IMR-90 (cell line): ENCODE measurements around the gene CHMP6. TPM values are rescaled to one million over a fixed set of nuclear protein-coding genes. Genes with fewer than 3 reads are reported as not detected.

Experiments
- ATAC-seq: fragments of 200-7000 bp; cut with Tn5 transposase; 2 replicates; pipeline ENCODE4 v1.9.1; 2020; ENCODE audit warnings: low read depth, mild to moderate bottlenecking, moderate library complexity
- BruUV-seq: library from RNA; stranded (reverse); fragments of 400-500 nt; replicated peaks from 2 replicates; lab custom pipeline; 2021; lab: Mats Ljungman, UMichigan
- CTCF ChIA-PET: fragments of 300-600 bp; formaldehyde crosslinking; extraction: SDS; loops from one replicate; lab custom pipeline; 2021; ENCODE audit warnings: antibody characterized with exemption; lab: Yijun Ruan, JAX
- POLR2A ChIA-PET: fragments of 300-600 bp; sonication (Branson Sonifier 250); formaldehyde crosslinking; loops from one replicate; lab custom pipeline; 2022; ENCODE audit warnings: antibody characterized with exemption; ENCODE audit not compliant: unreplicated experiment; lab: Charles Lee
- DNase-seq: peaks from one replicate; pipeline ENCODE4 v3.0.0; 2013
- H2AFZ ChIP-seq: replicated peaks from 2 replicates; pipeline ENCODE3; 2013; ENCODE audit warnings: low read length, mild to moderate bottlenecking; ENCODE audit not compliant: poor library complexity
- H2AK5ac ChIP-seq: 2 replicates; pipeline ENCODE4 v1.6.1; 2013; ENCODE audit warnings: low read depth, low read length, inconsistent platforms
- H2AK9ac ChIP-seq: replicated peaks from 2 replicates; pipeline ENCODE3; 2013; ENCODE audit warnings: mild to moderate bottlenecking, low read depth, low read length, moderate library complexity; ENCODE audit not compliant: poor library complexity
- H2BK120ac ChIP-seq: 2 replicates; pipeline ENCODE4 v1.6.1; 2013; ENCODE audit warnings: low read depth, low read length, inconsistent platforms
- H2BK15ac ChIP-seq: 3 replicates; pipeline ENCODE4 v1.6.1; 2013; ENCODE audit warnings: low read depth, low read length, inconsistent platforms
- H2BK20ac ChIP-seq: 2 replicates; pipeline ENCODE4 v1.6.1; 2013; ENCODE audit warnings: low read depth, mild to moderate bottlenecking, inconsistent platforms, low read length, moderate library complexity
- H2BK5ac ChIP-seq: 2 replicates; pipeline ENCODE4 v1.6.1; 2013; ENCODE audit warnings: mild to moderate bottlenecking, low read depth, low read length, inconsistent platforms; ENCODE audit not compliant: poor library complexity, severe bottlenecking
- H3K14ac ChIP-seq: replicated peaks from 2 replicates; pipeline ENCODE4 v1.6.1; 2013; ENCODE audit warnings: low read depth, low read length, inconsistent platforms
- H3K18ac ChIP-seq: 2 replicates; pipeline ENCODE4 v1.6.1; 2013; ENCODE audit warnings: low read depth, low read length, control low read depth
- H3K23ac ChIP-seq: 2 replicates; pipeline ENCODE4 v1.6.1; 2013; ENCODE audit warnings: low read depth, low read length, inconsistent platforms
- H3K27ac ChIP-seq: 2 replicates; pipeline ENCODE4 v1.5.1; 2013; ENCODE audit warnings: mild to moderate bottlenecking, control low read depth, low read length; ENCODE audit not compliant: insufficient read depth
- H3K27me3 ChIP-seq: 2 replicates; pipeline ENCODE4 v1.6.1; 2013; ENCODE audit warnings: low read length; ENCODE audit not compliant: control insufficient read depth, insufficient read depth
- H3K36me3 ChIP-seq: 2 replicates; pipeline ENCODE4 v1.6.1; 2013; ENCODE audit warnings: low read length, mixed read lengths; ENCODE audit not compliant: control insufficient read depth, insufficient read depth
- H3K4ac ChIP-seq: 2 replicates; pipeline ENCODE4 v1.6.1; 2013; ENCODE audit warnings: low read depth, low read length, inconsistent platforms
- H3K4me1 ChIP-seq: 2 replicates; pipeline ENCODE4 v1.6.1; 2013; ENCODE audit warnings: low read length, mixed read lengths; ENCODE audit not compliant: control insufficient read depth, insufficient read depth
- H3K4me2 ChIP-seq: 2 replicates; pipeline ENCODE4 v1.6.1; 2013; ENCODE audit warnings: low read depth, mild to moderate bottlenecking, control low read depth, low read length, moderate library complexity
- H3K4me3 ChIP-seq: 2 replicates; pipeline ENCODE4 v1.5.1; 2013; ENCODE audit warnings: low read depth, mild to moderate bottlenecking, control low read depth, low read length, moderate library complexity; ENCODE audit not compliant: insufficient read depth
- H3K56ac ChIP-seq: 2 replicates; pipeline ENCODE4 v1.6.1; 2013; ENCODE audit warnings: low read length, inconsistent platforms; ENCODE audit not compliant: insufficient read depth; ENCODE audit errors: extremely low read depth
- H3K79me1 ChIP-seq, 2 experiments: 2 replicates each; pipeline ENCODE4 v1.6.1; 2013; ENCODE audit warnings: low read length in 2 of 2, inconsistent platforms in 1 of 2, low read depth in 1 of 2
- H3K9ac ChIP-seq: 2 replicates; pipeline ENCODE4 v1.6.1; 2013; ENCODE audit warnings: low read depth, low read length, control low read depth
- H3K9me1 ChIP-seq: 2 replicates; pipeline ENCODE4 v1.6.1; 2013; ENCODE audit warnings: low read length, inconsistent platforms; ENCODE audit not compliant: insufficient read depth
- H3K9me3 ChIP-seq: 2 replicates; pipeline ENCODE4 v1.6.1; 2013; ENCODE audit warnings: low read length; ENCODE audit not compliant: control insufficient read depth, insufficient read depth
- H4K20me1 ChIP-seq: 2 replicates; pipeline ENCODE4 v1.6.1; 2013; ENCODE audit warnings: low read length, inconsistent platforms; ENCODE audit not compliant: insufficient read depth
- H4K5ac ChIP-seq: 2 replicates; pipeline ENCODE4 v1.6.1; 2013; ENCODE audit warnings: mild to moderate bottlenecking, low read depth, low read length, control low read depth
- H4K8ac ChIP-seq, 2 experiments: 2 replicates each; pipeline ENCODE4 v1.6.1; 2013; ENCODE audit warnings: low read depth in 2 of 2, low read length in 2 of 2, control low read depth in 1 of 2, inconsistent platforms in 1 of 2
- H4K91ac ChIP-seq: 2 replicates; pipeline ENCODE4 v1.6.1; 2013; ENCODE audit warnings: low read depth, low read length, inconsistent platforms; ENCODE audit not compliant: insufficient read depth
- BHLHE40 ChIP-seq: fragments of 150-350 bp; IDR thresholded peaks from 2 replicates; pipeline ENCODE4 v1.6.1; 2016; ENCODE audit warnings: mild to moderate bottlenecking, low read depth, low read length
- FOS ChIP-seq: fragments of 150-350 bp; IDR thresholded peaks from 2 replicates; pipeline ENCODE4 v1.6.1; 2016; ENCODE audit warnings: low read depth, low read length
- MAFK ChIP-seq: IDR thresholded peaks from 2 replicates; pipeline ENCODE4 v1.6.1; 2012; ENCODE audit warnings: low read depth, low read length, improper control_type of control experiment
- MXI1 ChIP-seq: IDR thresholded peaks from 2 replicates; pipeline ENCODE4 v1.6.1; 2012; ENCODE audit warnings: low read depth, mild to moderate bottlenecking, low read length, moderate library complexity, borderline replicate concordance
- POLR2A ChIP-seq: IDR thresholded peaks from 2 replicates; pipeline ENCODE4 v1.6.1; 2012; ENCODE audit warnings: mild to moderate bottlenecking, low read depth, low read length
- RAD21 ChIP-seq: IDR thresholded peaks from 2 replicates; pipeline ENCODE4 v1.6.1; 2012; ENCODE audit warnings: low read length, improper control_type of control experiment
- RCOR1 ChIP-seq: IDR thresholded peaks from 2 replicates; pipeline ENCODE4 v1.6.1; 2012; ENCODE audit warnings: mild to moderate bottlenecking, low read length, improper control_type of control experiment; ENCODE audit not compliant: insufficient replicate concordance
- RFX5 ChIP-seq: IDR thresholded peaks from 2 replicates; pipeline ENCODE4 v1.8.0; 2012; ENCODE audit warnings: low read depth, mild to moderate bottlenecking, low read length, moderate library complexity
- SMC3 ChIP-seq: fragments of 150-350 bp; IDR thresholded peaks from 2 replicates; pipeline ENCODE4 v1.6.1; 2016; ENCODE audit warnings: low read depth, mild to moderate bottlenecking, antibody characterized with exemption, low read length, moderate library complexity
- USF2 ChIP-seq: fragments of 150-350 bp; IDR thresholded peaks from 2 replicates; pipeline ENCODE4 v1.6.1; 2017; ENCODE audit warnings: mild to moderate bottlenecking, antibody characterized with exemption, low read length, low read depth
- WGBS, 2 experiments: methylation state at CpG; one replicate each; pipeline versions ENCODE4 v1.1.5 to v1.1.7; 2013; ENCODE audit warnings: missing lambda C conversion rate in 2 of 2; ENCODE audit not compliant: insufficient read length in 1 of 2; ENCODE audit errors: extremely low coverage in 2 of 2; 5-methylcytosine and 5-hydroxymethylcytosine counted together
- dilution Hi-C: fragments of 300-500 bp; cut with HindIII; formaldehyde crosslinking; loops from one replicate; pipeline ENCODE4 v1.14.3; 2018; ENCODE audit warnings: low sequenced_read_pairs; ENCODE audit not compliant: unreplicated experiment
- in situ Hi-C: fragments of 300-500 bp; cut with MboI; formaldehyde crosslinking; loops from 3 replicates; pipeline ENCODE4 v1.14.3; 2019; ENCODE audit warnings: low sequenced_read_pairs, inconsistent platforms, mixed read lengths
- intact Hi-C: fragments of 100-400 bp; cut with micrococcal nuclease; formaldehyde crosslinking; loops from 2 replicates; pipeline ENCODE4 v1.10.0; 2022
- polyA plus RNA-seq, 3 experiments: library from polyadenylated mRNA; depleted of rRNA; stranded (reverse); fragments of >200 nt; gene quantifications; 2 replicates each; pipeline ENCODE4 v1.2.3, GENCODE V29; 2012; ENCODE audit warnings: low replicate concordance in 1 of 3
- total RNA-seq: library from RNA; depleted of rRNA; stranded (reverse); fragments of >200 nt; gene quantifications from 2 replicates; pipeline ENCODE4 v1.2.3, GENCODE V29; 2012

Gene CHMP6
- total and polyA plus RNA-seq, 2 of the 4 experiments (the other 2 are of a cell fraction) = 5.0 to 40.3 TPM

- H2AK5ac ChIP-seq = peak overlapping the region; percentile 24; the same call in 1 of the 2 replicates
- H3K9me1 ChIP-seq = no peaks in the 10 kb centered on the region
- H3K4me1 ChIP-seq = peaks cover 4% of the 10 kb centered on the region
- no peak overlapping the region for H3K4me2 ChIP-seq
- peak overlapping the region; percentile 41; the same call in 1 of the 2 replicates for H3K18ac ChIP-seq
- no peak overlapping the region for H3K27ac ChIP-seq
- H4K91ac ChIP-seq = peak overlapping the region; percentile 78; the same call in 1 of the 2 replicates
- DNase-seq (no peak), ATAC-seq (no peak; the same call in 1 of the 2 replicates)
- H3K9me3 ChIP-seq = peaks cover 11% of the 10 kb centered on the region; the same call in 1 of the 2 replicates
- no TSS peak for BruUV-seq
- H2BK15ac ChIP-seq = peak overlapping the region; percentile 40; the same call in 1 of the 3 replicates
- H3K9ac ChIP-seq = no peak overlapping the region
- H2BK120ac ChIP-seq = peak overlapping the region; percentile 65; the same call in 1 of the 2 replicates
- H3K4me3 ChIP-seq = no peak overlapping the region
- peak overlapping the region; percentile 72 for H4K5ac ChIP-seq
- H3K56ac ChIP-seq = no peak overlapping the region
- no peak for TF ChIP-seq FOS
- no peak for TF ChIP-seq USF2
- no peak for TF ChIP-seq MAFK
- TF ChIP-seq RAD21 = no peak
- TF ChIP-seq BHLHE40 = no peak
- TF ChIP-seq POLR2A = no peak
- no peak for TF ChIP-seq MXI1
- TF ChIP-seq RCOR1 = no peak
- TF ChIP-seq RFX5 = no peak
- no peak for TF ChIP-seq SMC3
- dilution Hi-C loops (no loop called here), in situ Hi-C loops (no loop called here), intact Hi-C loops (no loop called here)
- no peaks in the 10 kb centered on the region for H3K79me1 ChIP-seq
- peak overlapping the region; percentile 85 for H2AK9ac ChIP-seq
- H3K4ac ChIP-seq = peak overlapping the region; percentile 29
- no peak overlapping the region for H2BK20ac ChIP-seq
- H2AFZ ChIP-seq = peak overlapping the region; percentile 67
- H3K14ac ChIP-seq = no peak overlapping the region; the same call in 1 of the 2 replicates
- 40% methylated on average over 3 of the region's 13 CpGs; no CpG with 5 or more reads in 1 of the 2 experiments for WGBS, 2 experiments
- no peak overlapping the region for H3K23ac ChIP-seq
- H3K27me3 ChIP-seq = peaks cover 2% of the 10 kb centered on the region; the same call in 1 of the 2 replicates
- H4K8ac ChIP-seq = peak overlapping the region; percentile 53 to 88; a peak in 3 of 4 replicates
- CTCF ChIA-PET = no interaction called here
- no peaks in the 10 kb centered on the region for H4K20me1 ChIP-seq
- no peak overlapping the region for H2BK5ac ChIP-seq
- POLR2A ChIA-PET = no interaction called here
- H3K36me3 ChIP-seq = no peaks in the 10 kb centered on the region
Observed at GRCh38 chr17:81012574-81013447, 21.2 kb downstream of the CHMP6 start.
